H9 (cell line): Measurements from ENCODE around the gene CPA4. TPM values are rescaled to one million over a fixed set of nuclear protein-coding genes. Genes with fewer than 3 reads are reported as not detected.

Experiments
- DNase-seq: peaks from one replicate; pipeline ENCODE4 v3.0.0-alpha.2; 2017
- H2AFZ ChIP-seq: one replicate; pipeline ENCODE4 v1.6.1; 2013; ENCODE audit warnings: mild to moderate bottlenecking, low read length, control low read depth, moderate library complexity
- H2AK5ac ChIP-seq: 2 replicates; pipeline ENCODE4 v1.6.1; 2013; ENCODE audit warnings: low read length, control low read depth, mixed read lengths; ENCODE audit not compliant: insufficient read length
- H2BK120ac ChIP-seq: one replicate; pipeline ENCODE4 v1.6.1; 2013; ENCODE audit warnings: low read depth, mild to moderate bottlenecking, low read length, control low read depth, inconsistent platforms; ENCODE audit not compliant: poor library complexity, severe bottlenecking
- H2BK12ac ChIP-seq: 2 replicates; pipeline ENCODE4 v1.6.1; 2013; ENCODE audit warnings: low read length, control low read depth, mixed read lengths, low read depth; ENCODE audit not compliant: insufficient read length
- H2BK15ac ChIP-seq: 2 replicates; pipeline ENCODE4 v1.6.1; 2013; ENCODE audit warnings: low read depth, low read length, control low read depth
- H2BK20ac ChIP-seq: one replicate; pipeline ENCODE4 v1.6.1; 2013; ENCODE audit warnings: low read depth, mild to moderate bottlenecking, low read length, control low read depth, inconsistent platforms; ENCODE audit not compliant: poor library complexity, severe bottlenecking
- H2BK5ac ChIP-seq: 2 replicates; pipeline ENCODE4 v1.6.1; 2013; ENCODE audit warnings: low read length, control low read depth, mixed read lengths; ENCODE audit not compliant: insufficient read length
- H3K14ac ChIP-seq: 2 replicates; pipeline ENCODE4 v1.6.1; 2013; ENCODE audit warnings: low read length, control low read depth; ENCODE audit not compliant: insufficient read depth
- H3K18ac ChIP-seq: 2 replicates; pipeline ENCODE4 v1.6.1; 2013; ENCODE audit warnings: low read depth, mild to moderate bottlenecking, mixed read lengths, low read length, control low read depth; ENCODE audit not compliant: insufficient read length
- H3K23ac ChIP-seq: 2 replicates; pipeline ENCODE4 v1.6.1; 2013; ENCODE audit warnings: low read length, control low read depth, mixed read lengths, low read depth; ENCODE audit not compliant: insufficient read length
- H3K23me2 ChIP-seq: 2 replicates; pipeline ENCODE4 v1.6.1; 2013; ENCODE audit warnings: low read depth, mild to moderate bottlenecking, mixed read lengths, low read length, control low read depth; ENCODE audit not compliant: insufficient read length, poor library complexity, severe bottlenecking
- H3K27ac ChIP-seq: 2 replicates; pipeline ENCODE4 v1.5.1; 2013; ENCODE audit warnings: low read length, control low read depth, mixed read lengths, low read depth; ENCODE audit not compliant: insufficient read length
- H3K27me3 ChIP-seq: 2 replicates; pipeline ENCODE4 v1.6.1; 2013; ENCODE audit warnings: low read length, control low read depth, inconsistent platforms; ENCODE audit not compliant: insufficient read depth
- H3K4ac ChIP-seq: 2 replicates; pipeline ENCODE4 v1.6.1; 2013; ENCODE audit warnings: low read depth, mild to moderate bottlenecking, control low read depth, inconsistent platforms, low read length, moderate library complexity
- H3K4me1 ChIP-seq: 2 replicates; pipeline ENCODE4 v1.6.1; 2013; ENCODE audit warnings: low read length, control low read depth, inconsistent platforms; ENCODE audit not compliant: insufficient read depth
- H3K4me2 ChIP-seq: 2 replicates; pipeline ENCODE4 v1.6.1; 2013; ENCODE audit warnings: low read length, control low read depth, mixed read lengths; ENCODE audit not compliant: insufficient read length, insufficient read depth
- H3K56ac ChIP-seq: 2 replicates; pipeline ENCODE4 v1.6.1; 2013; ENCODE audit warnings: low read depth, mild to moderate bottlenecking, mixed read lengths, low read length, control low read depth; ENCODE audit not compliant: insufficient read length
- H3K79me1 ChIP-seq: 2 replicates; pipeline ENCODE4 v1.6.1; 2013; ENCODE audit warnings: low read depth, mild to moderate bottlenecking, moderate library complexity, low read length, control low read depth, inconsistent platforms; ENCODE audit not compliant: insufficient read depth, poor library complexity, severe bottlenecking
- H3K79me2 ChIP-seq: 2 replicates; pipeline ENCODE4 v1.6.1; 2013; ENCODE audit warnings: low read length, control low read depth, inconsistent platforms; ENCODE audit not compliant: insufficient read depth
- H3K9ac ChIP-seq: 2 replicates; pipeline ENCODE4 v1.6.1; 2013; ENCODE audit warnings: low read length, control low read depth, mixed read lengths; ENCODE audit not compliant: insufficient read length; ENCODE audit errors: extremely low read depth
- H3K9me3 ChIP-seq: one replicate; pipeline ENCODE4 v1.6.1; 2013; ENCODE audit warnings: low read depth, low read length, inconsistent platforms; ENCODE audit not compliant: control insufficient read depth
- H3T11ph ChIP-seq: one replicate; pipeline ENCODE4 v1.6.1; 2013; ENCODE audit warnings: mild to moderate bottlenecking, low read length, control low read depth, inconsistent platforms
- H4K20me1 ChIP-seq: one replicate; pipeline ENCODE4 v1.6.1; 2013; ENCODE audit not compliant: control insufficient read depth, insufficient read length, insufficient read depth
- H4K5ac ChIP-seq: 2 replicates; pipeline ENCODE4 v1.6.1; 2013; ENCODE audit warnings: low read depth, mild to moderate bottlenecking, mixed read lengths, low read length, control low read depth; ENCODE audit not compliant: insufficient read length
- H4K8ac ChIP-seq: replicated peaks from 2 replicates; pipeline ENCODE4 v1.6.1; 2013; ENCODE audit warnings: low read length, control low read depth, mixed read lengths, low read depth; ENCODE audit not compliant: insufficient read length
- H4K91ac ChIP-seq: 2 replicates; pipeline ENCODE4 v1.6.1; 2013; ENCODE audit warnings: low read depth, mild to moderate bottlenecking, moderate library complexity, mixed read lengths, low read length, control low read depth; ENCODE audit not compliant: insufficient read length
- H3K27ac Mint-ChIP-seq, 3 experiments: 2 replicates in 2 of 3; 3 replicates in 1 of 3; pipeline ENCODE4 v1.8.0; 2020 to 2021; ENCODE audit warnings: mixed read lengths in 3 of 3, mild to moderate bottlenecking in 1 of 3, moderate library complexity in 1 of 3
- H3K27me3 Mint-ChIP-seq: 2 replicates; pipeline ENCODE4 v1.8.0; 2021; ENCODE audit warnings: low read depth, mild to moderate bottlenecking, moderate library complexity, mixed read lengths
- H3K36me3 Mint-ChIP-seq, 3 experiments: 2 replicates in 2 of 3; 3 replicates in 1 of 3; pipeline ENCODE4 v1.8.0; 2020 to 2021; ENCODE audit warnings: low read depth in 3 of 3, mixed read lengths in 3 of 3; ENCODE audit not compliant: insufficient read depth in 1 of 3
- H3K4me1 Mint-ChIP-seq, 2 experiments: 2 replicates each; pipeline ENCODE4 v1.8.0; 2020; ENCODE audit warnings: mixed read lengths in 2 of 2
- H3K4me3 Mint-ChIP-seq, 2 experiments: 2 replicates in 1 of 2; 3 replicates in 1 of 2; pipeline ENCODE4 v1.8.0; 2020 to 2021; ENCODE audit warnings: mild to moderate bottlenecking in 2 of 2, mixed read lengths in 2 of 2, moderate library complexity in 1 of 2
- H3K9me3 Mint-ChIP-seq, 2 experiments: 2 replicates in 1 of 2; 3 replicates in 1 of 2; pipeline ENCODE4 v1.8.0; 2020; ENCODE audit warnings: mild to moderate bottlenecking in 2 of 2, mixed read lengths in 2 of 2, moderate library complexity in 1 of 2
- CTCF ChIP-seq: fragments of 200-600 bp; sonication (generic); conservative IDR thresholded peaks from 3 replicates; pipeline ENCODE4 v1.8.0; 2021; ENCODE audit warnings: antibody characterized with exemption, mild to moderate bottlenecking
- WGBS: extraction: QIAGEN DNeasy Blood & Tissue Kit; methylation state at CpG from one replicate; pipeline ENCODE4 v1.1.7; 2013; ENCODE audit warnings: missing lambda C conversion rate, low lambda C conversion rate, mixed read lengths; ENCODE audit not compliant: insufficient read length; ENCODE audit errors: extremely low coverage; 5-methylcytosine and 5-hydroxymethylcytosine counted together
- total RNA-seq: library from RNA; stranded (reverse); gene quantifications from 2 replicates; pipeline ENCODE4 v1.2.1, GENCODE V29; 2021

Gene CPA4
- total RNA-seq, 1 experiment from 2014 or later = not detected

DNA sequence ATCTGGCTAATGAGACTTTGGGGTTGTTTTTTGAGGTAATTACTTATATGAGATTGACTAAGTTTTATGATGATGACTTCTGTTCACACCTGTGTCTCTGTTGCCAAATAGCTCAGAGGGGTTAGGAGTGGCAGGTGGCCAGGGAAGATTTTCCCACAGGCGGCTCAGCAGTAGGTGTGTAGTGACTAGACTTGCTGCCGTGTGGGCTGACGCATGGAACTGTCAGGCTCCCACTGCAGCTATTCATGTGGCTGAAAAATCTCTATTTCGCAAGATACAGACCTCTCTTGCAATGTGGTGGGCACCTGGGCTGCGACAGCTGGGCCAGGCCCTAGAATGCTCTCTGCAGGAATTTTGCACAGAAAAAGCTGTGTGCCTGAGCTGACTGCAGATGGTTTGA is 1.4 kb downstream of the CPA4 start:
- no CpG with 5 or more reads among the region's 5 CpGs for WGBS
- no peak for TF ChIP-seq CTCF
- H3K4me1 Mint-ChIP-seq = no peaks in the 10 kb centered on the region; a peak in 1 of 4 replicates
- H2BK15ac ChIP-seq = no peak overlapping the region
- no peak overlapping the region for H2BK120ac ChIP-seq
- H3K4ac ChIP-seq = no peak overlapping the region
- H3K79me2 ChIP-seq = no peaks in the 10 kb centered on the region
- H2AFZ ChIP-seq = no peak overlapping the region
- H3K9ac ChIP-seq = no peak overlapping the region
- H4K20me1 ChIP-seq = no peaks in the 10 kb centered on the region
- H3K27me3 Mint-ChIP-seq = peaks cover 4% of the 10 kb centered on the region; the same call in 1 of the 2 replicates
- H2BK12ac ChIP-seq = no peak overlapping the region
- no peak for DNase-seq
- no peak overlapping the region for H3K56ac ChIP-seq
- peaks cover 0 to 8% of the 10 kb centered on the region in 2 experiments; a peak in 2 of 5 replicates for H3K9me3 Mint-ChIP-seq
- H3K23ac ChIP-seq = no peak overlapping the region
- no peak overlapping the region for H4K91ac ChIP-seq
- H3K27ac ChIP-seq = no peak overlapping the region
- no peaks in the 10 kb centered on the region for H3K27me3 ChIP-seq
- no peak overlapping the region for H3K18ac ChIP-seq
- H2BK5ac ChIP-seq = no peak overlapping the region
- H3K27ac Mint-ChIP-seq = no peak overlapping the region
- H3K14ac ChIP-seq = no peak overlapping the region
- H3K9me3 ChIP-seq = no peaks in the 10 kb centered on the region
- no peak overlapping the region for H3T11ph ChIP-seq
- H3K4me2 ChIP-seq = no peak overlapping the region
- no peak overlapping the region for H2BK20ac ChIP-seq
- H3K23me2 ChIP-seq = no peaks in the 10 kb centered on the region
- H3K4me3 Mint-ChIP-seq = no peak overlapping the region
- H4K5ac ChIP-seq = no peak overlapping the region
- no peaks in the 10 kb centered on the region; a peak in 1 of 7 replicates for H3K36me3 Mint-ChIP-seq
- no peaks in the 10 kb centered on the region for H3K4me1 ChIP-seq
- H3K79me1 ChIP-seq = no peaks in the 10 kb centered on the region
- no peak overlapping the region for H4K8ac ChIP-seq
- H2AK5ac ChIP-seq = no peak overlapping the region
